ENCODE data around the gene SLC16A6. TPM values are rescaled to one million over a fixed set of nuclear protein-coding genes. Genes with fewer than 3 reads are reported as not detected.

Gene SLC16A6
- polyA plus RNA-seq, 3 donors = 12.3 to 24.7 (median 14.0) TPM

GRCh38 chr17:68329331-68329730 lies 38.4 kb upstream of the SLC16A6 start:
- no peak overlapping the region for H3K4me3 ChIP-seq (replicated peaks in 1 of 3; ENCODE audit: low read depth in 2 of 3, low read length in 3 of 3)
- peaks cover 27 to 33% (median 30%) of the 10 kb centered on the region in 7 donors for H3K9me3 Mint-ChIP-seq
- intact Hi-C loops (cut with micrococcal nuclease) = no loop called here
- no peak overlapping the region for H3K4me2 ChIP-seq (replicated peaks; ENCODE audit: extremely low read depth, low read length, poor library complexity, severe bottlenecking)
- no peak overlapping the region for H3K27ac ChIP-seq (ENCODE audit: low read depth in 1 of 2, low read length in 2 of 2)
- peaks cover 18 to 38% of the 10 kb centered on the region in 2 donors for H3K9me3 ChIP-seq (replicated peaks in 1 of 2; ENCODE audit: control insufficient read depth in 1 of 2, insufficient read depth in 1 of 2, low read length in 2 of 2)
- H2AFZ ChIP-seq (ENCODE audit: insufficient read depth, low read depth, low read length, poor library complexity, severe bottlenecking) = no peak overlapping the region
- no peaks in the 10 kb centered on the region for H4K20me1 ChIP-seq (ENCODE audit: insufficient read depth, low read length)
- H3K4me1 Mint-ChIP-seq = peaks cover 11% of the 10 kb centered on the region
- no peaks in the 10 kb centered on the region for H3K27me3 ChIP-seq (ENCODE audit: control insufficient read depth in 2 of 2, insufficient read depth in 2 of 2, low read length in 2 of 2)
- H3K36me3 Mint-ChIP-seq = peaks cover 21 to 22% of the 10 kb centered on the region in 2 donors
- no peak overlapping the region for H3K9ac ChIP-seq (ENCODE audit: insufficient read depth, low read length, poor library complexity, severe bottlenecking)
- H3K27ac Mint-ChIP-seq = no peak overlapping the region
- H3K79me2 ChIP-seq (ENCODE audit: insufficient read depth, low read length) = no peaks in the 10 kb centered on the region
- no peaks in the 10 kb centered on the region for H3K4me1 ChIP-seq (ENCODE audit: control insufficient read depth in 1 of 2, insufficient read depth in 2 of 2, low read length in 2 of 2)
- DNase-seq = no peak
- no peak overlapping the region for H3K4me3 Mint-ChIP-seq
- no peak for TF ChIP-seq CTCF (IDR thresholded peaks at IDR 0.05)
- peaks cover 0 to 3% (median 2%) of the 10 kb centered on the region in 3 donors for H3K27me3 Mint-ChIP-seq (ENCODE audit: low read depth in 3 of 3)
- 91% methylated on average over 6 of the region's 7 CpGs for whole genome bisulfite sequencing (ENCODE audit: insufficient coverage)
- H3K36me3 ChIP-seq (replicated peaks in 1 of 2; ENCODE audit: control insufficient read depth in 1 of 2, insufficient read depth in 2 of 2, low read length in 2 of 2) = no peaks in the 10 kb centered on the region

- TF ChIP-seq CTCF (IDR thresholded peaks at IDR 0.05) = no peak
- intact Hi-C loops (cut with micrococcal nuclease) = no loop called here
- DNase-seq = no peak
- Histone ChIP-seq H3K9me3 (replicated peaks in 1 of 2; ENCODE audit: control insufficient read depth in 1 of 2, insufficient read depth in 1 of 2, low read length in 2 of 2) (peaks cover 18 to 32% of the 10 kb centered on the region in 2 donors), H3K4me2 (replicated peaks; ENCODE audit: extremely low read depth, low read length, poor library complexity, severe bottlenecking) (no peak overlapping the region), H4K20me1 (ENCODE audit: insufficient read depth, low read length) (no peaks in the 10 kb centered on the region), H2AFZ (ENCODE audit: insufficient read depth, low read depth, low read length, poor library complexity, severe bottlenecking) (no peak overlapping the region), H3K36me3 (replicated peaks in 1 of 2; ENCODE audit: control insufficient read depth in 1 of 2, insufficient read depth in 2 of 2, low read length in 2 of 2) (no peaks in the 10 kb centered on the region), H3K79me2 (ENCODE audit: insufficient read depth, low read length) (no peaks in the 10 kb centered on the region), H3K9ac (ENCODE audit: insufficient read depth, low read length, poor library complexity, severe bottlenecking) (no peak overlapping the region), H3K4me1 (ENCODE audit: control insufficient read depth in 1 of 2, insufficient read depth in 2 of 2, low read length in 2 of 2) (no peaks in the 10 kb centered on the region), H3K4me3 (replicated peaks in 1 of 3; ENCODE audit: low read depth in 2 of 3, low read length in 3 of 3) (no peak overlapping the region), H3K27ac (ENCODE audit: low read depth in 1 of 2, low read length in 2 of 2) (no peak overlapping the region), H3K27me3 (ENCODE audit: control insufficient read depth in 2 of 2, insufficient read depth in 2 of 2, low read length in 2 of 2) (no peaks in the 10 kb centered on the region)
- Mint-ChIP-seq H3K4me3 (no peak overlapping the region), H3K27ac (peak overlapping the region in 1 of 7 donors; percentile 54), H3K36me3 (peaks cover 22 to 24% of the 10 kb centered on the region in 2 donors), H3K9me3 (peaks cover 27 to 33% (median 30%) of the 10 kb centered on the region in 7 donors), H3K27me3 (ENCODE audit: low read depth in 3 of 3) (peaks cover 0 to 3% (median 2%) of the 10 kb centered on the region in 3 donors), H3K4me1 (peaks cover 15% of the 10 kb centered on the region)
- WGBS (ENCODE audit: insufficient coverage) = 91% methylated on average over 4 of the region's 4 CpGs
Observed at GRCh38 chr17:68328676-68329075, 37.7 kb upstream of the SLC16A6 start.
